ENCODE results near the gene TTLL9. TPM values are rescaled to one million over a fixed set of nuclear protein-coding genes. Genes with fewer than 3 reads are reported as not detected.

TTLL9 gene
- total RNA-seq, 1 donor from 2014 or later = 0.24 TPM

DNA sequence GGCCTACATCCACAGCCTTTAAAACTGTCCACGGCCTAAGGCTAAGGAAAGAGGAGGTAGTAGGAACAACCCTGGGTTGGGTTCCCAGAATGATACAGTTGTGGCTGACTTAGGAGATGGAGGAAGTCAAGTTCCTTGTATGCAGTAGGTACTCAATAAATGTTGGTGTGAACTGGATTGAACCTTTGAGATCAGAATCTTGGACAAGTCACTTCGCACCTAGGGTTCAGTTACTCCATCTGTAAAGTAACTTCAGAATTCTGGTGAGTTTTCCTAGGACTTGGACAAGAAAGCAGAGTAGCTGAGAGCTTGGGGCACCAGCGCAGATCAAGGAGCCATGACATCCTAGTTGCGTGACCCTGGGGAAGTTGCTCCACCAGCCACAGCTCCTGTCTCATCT is 106.6 kb downstream of the TTLL9 start:
- H3K4me1 Mint-ChIP-seq (ENCODE audit: unreplicated experiment) = peaks cover 16% of the 10 kb centered on the region
- TF ChIP-seq, protein P1, sequence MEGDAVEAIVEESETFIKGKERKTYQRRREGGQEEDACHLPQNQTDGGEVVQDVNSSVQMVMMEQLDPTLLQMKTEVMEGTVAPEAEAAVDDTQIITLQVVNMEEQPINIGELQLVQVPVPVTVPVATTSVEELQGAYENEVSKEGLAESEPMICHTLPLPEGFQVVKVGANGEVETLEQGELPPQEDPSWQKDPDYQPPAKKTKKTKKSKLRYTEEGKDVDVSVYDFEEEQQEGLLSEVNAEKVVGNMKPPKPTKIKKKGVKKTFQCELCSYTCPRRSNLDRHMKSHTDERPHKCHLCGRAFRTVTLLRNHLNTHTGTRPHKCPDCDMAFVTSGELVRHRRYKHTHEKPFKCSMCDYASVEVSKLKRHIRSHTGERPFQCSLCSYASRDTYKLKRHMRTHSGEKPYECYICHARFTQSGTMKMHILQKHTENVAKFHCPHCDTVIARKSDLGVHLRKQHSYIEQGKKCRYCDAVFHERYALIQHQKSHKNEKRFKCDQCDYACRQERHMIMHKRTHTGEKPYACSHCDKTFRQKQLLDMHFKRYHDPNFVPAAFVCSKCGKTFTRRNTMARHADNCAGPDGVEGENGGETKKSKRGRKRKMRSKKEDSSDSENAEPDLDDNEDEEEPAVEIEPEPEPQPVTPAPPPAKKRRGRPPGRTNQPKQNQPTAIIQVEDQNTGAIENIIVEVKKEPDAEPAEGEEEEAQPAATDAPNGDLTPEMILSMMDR (IDR thresholded peaks at IDR 0.05) = no peak
- H3K27ac Mint-ChIP-seq (ENCODE audit: unreplicated experiment) = no peak overlapping the region
- H3K27me3 Mint-ChIP-seq (ENCODE audit: unreplicated experiment) = peaks cover 18% of the 10 kb centered on the region
- no peaks in the 10 kb centered on the region for H3K9me3 Mint-ChIP-seq (ENCODE audit: unreplicated experiment)
- H3K36me3 Mint-ChIP-seq (ENCODE audit: unreplicated experiment) = no peaks in the 10 kb centered on the region
- H3K4me3 Mint-ChIP-seq (ENCODE audit: unreplicated experiment) = no peak overlapping the region
- DNase-seq (ENCODE audit: extremely low spot score, unreplicated experiment) = no peak

DNA sequence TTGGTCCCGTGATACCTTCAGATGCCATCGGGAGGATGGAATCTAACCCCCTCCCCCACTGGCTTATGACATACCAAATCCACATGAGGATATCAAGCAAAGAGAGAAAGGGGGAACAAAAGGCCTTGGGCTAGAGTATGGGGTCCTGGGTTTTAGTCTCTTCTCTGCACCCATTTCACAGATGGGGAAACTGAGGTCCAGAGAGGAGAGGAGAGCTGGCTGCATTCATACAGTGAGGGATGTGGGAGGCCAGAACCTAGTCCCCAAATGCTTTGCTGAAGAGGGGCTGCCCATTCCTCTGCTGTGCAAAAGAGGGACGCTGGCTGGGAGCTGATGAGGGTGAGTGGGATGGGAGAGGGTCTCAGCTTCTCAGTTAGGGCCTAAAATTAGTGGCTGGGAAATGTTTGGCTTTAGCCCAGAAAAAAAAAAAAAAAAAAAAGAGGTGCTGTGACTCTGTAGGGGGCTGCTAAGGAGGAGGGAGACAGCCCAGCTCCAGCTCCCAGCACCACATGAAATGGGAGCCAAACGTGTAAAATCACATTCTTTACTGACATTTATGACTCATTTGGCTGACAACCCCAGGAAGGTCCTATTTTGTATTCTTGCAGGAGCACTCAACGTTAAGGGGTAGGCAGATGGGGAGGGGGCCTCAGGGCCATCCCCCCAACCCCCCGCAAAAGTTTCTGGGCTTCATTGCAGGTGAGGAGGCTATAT is 109.4 kb downstream of the TTLL9 start:
- Mint-ChIP-seq H3K4me3 (ENCODE audit: unreplicated experiment) (no peak overlapping the region), H3K27me3 (ENCODE audit: unreplicated experiment) (peaks cover 37% of the 10 kb centered on the region), H3K27ac (ENCODE audit: unreplicated experiment) (no peak overlapping the region), H3K4me1 (ENCODE audit: unreplicated experiment) (peaks cover 3% of the 10 kb centered on the region), H3K36me3 (ENCODE audit: unreplicated experiment) (no peaks in the 10 kb centered on the region), H3K9me3 (ENCODE audit: unreplicated experiment) (no peaks in the 10 kb centered on the region)
- TF ChIP-seq, protein P1 (IDR thresholded peaks at IDR 0.05) = no peak
- no peak for DNase-seq (ENCODE audit: extremely low spot score, unreplicated experiment)

DNA sequence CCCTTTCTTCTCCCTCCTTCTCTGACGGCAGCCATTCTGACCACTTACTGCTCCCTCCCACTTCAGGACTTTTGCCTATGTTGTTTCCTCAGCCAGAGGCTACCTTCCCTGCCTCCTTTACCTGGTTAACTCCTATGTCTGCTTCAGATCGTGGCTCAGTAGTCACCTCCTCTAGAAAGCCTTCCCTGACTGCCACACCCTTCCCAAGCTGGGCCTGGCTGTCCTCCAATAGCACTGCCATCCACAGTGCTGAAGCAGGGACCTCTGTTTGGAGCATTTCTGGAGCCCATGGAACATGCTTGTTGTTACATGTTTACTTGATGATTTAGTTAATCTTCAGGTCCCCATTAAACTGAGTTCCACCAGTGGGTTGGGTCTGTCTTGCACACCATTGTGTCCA is 111.3 kb downstream of the TTLL9 start:
- Mint-ChIP-seq H3K36me3 (ENCODE audit: unreplicated experiment) (no peaks in the 10 kb centered on the region), H3K9me3 (ENCODE audit: unreplicated experiment) (no peaks in the 10 kb centered on the region), H3K27ac (ENCODE audit: unreplicated experiment) (no peak overlapping the region), H3K4me1 (ENCODE audit: unreplicated experiment) (no peaks in the 10 kb centered on the region), H3K27me3 (ENCODE audit: unreplicated experiment) (peaks cover 32% of the 10 kb centered on the region), H3K4me3 (ENCODE audit: unreplicated experiment) (no peak overlapping the region)
- no peak for DNase-seq (ENCODE audit: extremely low spot score, unreplicated experiment)
- TF ChIP-seq, protein P1 (IDR thresholded peaks at IDR 0.05) = no peak

DNA sequence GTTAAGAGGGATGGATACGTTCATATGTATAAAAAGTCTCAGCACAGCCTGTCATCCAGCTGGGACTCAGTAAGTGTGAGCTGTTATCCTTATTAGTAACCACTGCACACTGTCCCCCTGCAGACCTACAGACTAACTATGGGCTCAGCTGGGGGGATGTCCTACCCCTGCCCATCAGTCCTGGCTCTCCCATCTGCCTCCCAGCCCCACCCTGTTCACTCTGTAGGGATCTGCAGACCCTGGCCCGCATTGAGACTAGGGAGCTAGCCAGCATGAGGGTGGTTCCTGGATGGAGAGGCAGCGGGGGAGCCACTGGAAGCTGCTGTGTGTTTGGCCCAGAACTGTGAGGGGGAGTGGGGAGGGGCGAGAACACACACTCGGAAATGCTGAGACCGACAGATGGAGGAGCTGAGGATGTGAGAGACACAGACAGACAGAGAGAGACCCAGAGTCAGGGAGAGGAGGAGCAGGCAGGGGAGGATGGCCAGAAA is 114.6 kb downstream of the TTLL9 start:
- TF ChIP-seq, protein P1 (IDR thresholded peaks at IDR 0.05) = no peak
- no peaks in the 10 kb centered on the region for H3K9me3 Mint-ChIP-seq (ENCODE audit: unreplicated experiment)
- no peaks in the 10 kb centered on the region for H3K36me3 Mint-ChIP-seq (ENCODE audit: unreplicated experiment)
- no peaks in the 10 kb centered on the region for H3K4me1 Mint-ChIP-seq (ENCODE audit: unreplicated experiment)
- no peak overlapping the region for H3K27ac Mint-ChIP-seq (ENCODE audit: unreplicated experiment)
- peaks cover 25% of the 10 kb centered on the region for H3K27me3 Mint-ChIP-seq (ENCODE audit: unreplicated experiment)
- no peak overlapping the region for H3K4me3 Mint-ChIP-seq (ENCODE audit: unreplicated experiment)
- no peak for DNase-seq (ENCODE audit: extremely low spot score, unreplicated experiment)

DNA sequence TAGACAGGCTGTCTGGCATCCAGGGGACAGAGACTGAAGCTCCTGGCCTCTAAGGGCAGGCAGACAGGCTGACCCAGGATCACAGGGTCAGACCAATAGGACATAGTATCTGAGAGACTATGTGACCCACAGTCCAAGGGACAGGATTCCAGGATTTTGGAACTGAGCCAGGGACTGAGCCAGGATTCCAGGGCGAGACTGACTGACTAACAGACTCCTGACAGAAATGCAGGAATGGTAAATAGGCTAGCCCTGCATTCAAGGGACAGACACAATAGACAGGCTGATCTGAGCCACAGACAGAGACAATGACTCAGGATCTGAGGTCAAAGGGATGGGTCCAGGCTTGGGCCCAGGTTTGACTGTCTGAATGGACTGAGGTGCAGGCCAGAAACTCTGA is 117.3 kb downstream of the TTLL9 start:
- Mint-ChIP-seq H3K4me1 (ENCODE audit: unreplicated experiment) (no peaks in the 10 kb centered on the region), H3K9me3 (ENCODE audit: unreplicated experiment) (no peaks in the 10 kb centered on the region), H3K27ac (ENCODE audit: unreplicated experiment) (no peak overlapping the region), H3K27me3 (ENCODE audit: unreplicated experiment) (peaks cover 26% of the 10 kb centered on the region), H3K4me3 (ENCODE audit: unreplicated experiment) (no peak overlapping the region), H3K36me3 (ENCODE audit: unreplicated experiment) (no peaks in the 10 kb centered on the region)
- TF ChIP-seq, protein P1 (IDR thresholded peaks at IDR 0.05) = no peak
- DNase-seq (ENCODE audit: extremely low spot score, unreplicated experiment) = no peak
